ENCODE results near the gene LRGUK.
"Not testable (repeated sequence)": the region's sequence is repeated elsewhere in the genome, so short reads cannot be mapped to it uniquely, and the experiment has no call there.

Gene LRGUK

GRCh38 chr7:134188311-134188710 is 61.2 kb downstream of the LRGUK start:
- no peak for DNase-seq

- no peak for DNase-seq
Measured at GRCh38 chr7:134189559-134189958, 62.4 kb downstream of the LRGUK start.

GRCh38 chr7:134191876-134192275 is 64.7 kb downstream of the LRGUK start:
- DNase-seq: no peak

GRCh38 chr7:134193240-134193639 is 66.1 kb downstream of the LRGUK start:
- no peak for DNase-seq

GRCh38 chr7:134195252-134195651 is 68.1 kb downstream of the LRGUK start:
- DNase-seq: no peak

GRCh38 chr7:134196439-134196838 is 69.3 kb downstream of the LRGUK start:
- no peak for DNase-seq

- DNase-seq: no peak
Measured at GRCh38 chr7:134197345-134197744, 70.2 kb downstream of the LRGUK start.

GRCh38 chr7:134200970-134201369 is 73.8 kb downstream of the LRGUK start:
- DNase-seq: no peak

GRCh38 chr7:134201569-134202261 is 74.6 kb downstream of the LRGUK start:
- DNase-seq: no peak

GRCh38 chr7:134203186-134203889 is 76.2 kb downstream of the LRGUK start:
- DNase-seq: no peak

GRCh38 chr7:134209322-134210015 is 82.3 kb downstream of the LRGUK start:
- DNase-seq: no peak

GRCh38 chr7:134210227-134210626 is 83.1 kb downstream of the LRGUK start:
- DNase-seq: no peak

GRCh38 chr7:134210976-134211663 is 84.0 kb downstream of the LRGUK start:
- DNase-seq: no peak

- DNase-seq: no peak
Measured at GRCh38 chr7:134211817-134212216, 84.7 kb downstream of the LRGUK start.

GRCh38 chr7:134212576-134213546 is 85.7 kb downstream of the LRGUK start:
- no peak for DNase-seq

- no peak for DNase-seq
Measured at GRCh38 chr7:134220236-134220635, 93.1 kb downstream of the LRGUK start.

GRCh38 chr7:134231296-134231695 is 104.2 kb downstream of the LRGUK start:
- not testable (repeated sequence) for DNase-seq

- DNase-seq: no peak
Measured at GRCh38 chr7:134234216-134234615, 107.1 kb downstream of the LRGUK start.

GRCh38 chr7:134245253-134245652 is 118.1 kb downstream of the LRGUK start:
- DNase-seq: no peak

GRCh38 chr7:134246347-134246746 is 119.2 kb downstream of the LRGUK start:
- DNase-seq: no peak

GRCh38 chr7:134246761-134247160 is 119.6 kb downstream of the LRGUK start:
- DNase-seq: no peak

GRCh38 chr7:134248196-134248595 is 121.1 kb downstream of the LRGUK start:
- no peak for DNase-seq
